BE2C (cell line): ENCODE data around the gene RGS6.

ENCODE experiments used
- DNase-seq: peaks from one replicate; pipeline ENCODE4 v3.0.0-alpha.2; 2020
- H3K27me3 ChIP-seq: fragments of 250-450 bp; sonication (Bioruptor Pico); 2 replicates; pipeline ENCODE4 v1.5.1; 2020; ENCODE audit warnings: mild to moderate bottlenecking
- H3K36me3 ChIP-seq: fragments of 250-450 bp; sonication (Bioruptor Pico); 2 replicates; pipeline ENCODE4 v1.5.1; 2020; ENCODE audit warnings: mild to moderate bottlenecking
- H3K4me1 ChIP-seq: fragments of 250-450 bp; sonication (Bioruptor Pico); 2 replicates; pipeline ENCODE4 v1.5.1; 2020
- H3K4me3 ChIP-seq: 2 replicates; pipeline ENCODE4 v1.5.1; 2011; ENCODE audit warnings: low read depth, low read length
- H3K9me3 ChIP-seq: fragments of 250-450 bp; sonication (Bioruptor Pico); 2 replicates; pipeline ENCODE4 v1.5.1; 2020
- TF ChIP-seq, protein P1 (sequence below): IDR thresholded peaks from 2 replicates; pipeline ENCODE4 v1.5.1; 2012; ENCODE audit warnings: mild to moderate bottlenecking, low read depth, low read length

The RGS6 gene

DNA sequence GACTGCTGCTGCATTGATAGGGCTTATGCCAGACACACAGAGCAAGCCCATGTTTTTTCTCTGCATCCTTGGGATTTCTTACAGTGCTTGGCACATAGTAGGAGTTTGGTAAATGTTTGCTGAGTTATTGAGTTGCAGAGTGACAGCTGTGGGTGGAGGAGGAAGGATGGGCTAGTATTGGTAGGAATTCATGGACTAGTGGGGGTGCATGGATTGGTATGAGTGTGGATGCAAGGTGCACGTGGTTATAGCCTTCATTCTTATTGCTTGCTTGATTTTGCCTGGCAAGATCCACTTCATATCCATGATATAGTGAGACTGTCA, 11.4 kb downstream of the RGS6 start:
- Histone ChIP-seq H3K4me3 (no peak overlapping the region), H3K36me3 (no peaks in the 10 kb centered on the region), H3K4me1 (no peaks in the 10 kb centered on the region), H3K9me3 (no peaks in the 10 kb centered on the region; the same call in 1 of the 2 replicates), H3K27me3 (no peaks in the 10 kb centered on the region; the same call in 1 of the 2 replicates)
- DNase-seq = no peak
- TF ChIP-seq, protein P1, sequence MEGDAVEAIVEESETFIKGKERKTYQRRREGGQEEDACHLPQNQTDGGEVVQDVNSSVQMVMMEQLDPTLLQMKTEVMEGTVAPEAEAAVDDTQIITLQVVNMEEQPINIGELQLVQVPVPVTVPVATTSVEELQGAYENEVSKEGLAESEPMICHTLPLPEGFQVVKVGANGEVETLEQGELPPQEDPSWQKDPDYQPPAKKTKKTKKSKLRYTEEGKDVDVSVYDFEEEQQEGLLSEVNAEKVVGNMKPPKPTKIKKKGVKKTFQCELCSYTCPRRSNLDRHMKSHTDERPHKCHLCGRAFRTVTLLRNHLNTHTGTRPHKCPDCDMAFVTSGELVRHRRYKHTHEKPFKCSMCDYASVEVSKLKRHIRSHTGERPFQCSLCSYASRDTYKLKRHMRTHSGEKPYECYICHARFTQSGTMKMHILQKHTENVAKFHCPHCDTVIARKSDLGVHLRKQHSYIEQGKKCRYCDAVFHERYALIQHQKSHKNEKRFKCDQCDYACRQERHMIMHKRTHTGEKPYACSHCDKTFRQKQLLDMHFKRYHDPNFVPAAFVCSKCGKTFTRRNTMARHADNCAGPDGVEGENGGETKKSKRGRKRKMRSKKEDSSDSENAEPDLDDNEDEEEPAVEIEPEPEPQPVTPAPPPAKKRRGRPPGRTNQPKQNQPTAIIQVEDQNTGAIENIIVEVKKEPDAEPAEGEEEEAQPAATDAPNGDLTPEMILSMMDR = no peak

DNA sequence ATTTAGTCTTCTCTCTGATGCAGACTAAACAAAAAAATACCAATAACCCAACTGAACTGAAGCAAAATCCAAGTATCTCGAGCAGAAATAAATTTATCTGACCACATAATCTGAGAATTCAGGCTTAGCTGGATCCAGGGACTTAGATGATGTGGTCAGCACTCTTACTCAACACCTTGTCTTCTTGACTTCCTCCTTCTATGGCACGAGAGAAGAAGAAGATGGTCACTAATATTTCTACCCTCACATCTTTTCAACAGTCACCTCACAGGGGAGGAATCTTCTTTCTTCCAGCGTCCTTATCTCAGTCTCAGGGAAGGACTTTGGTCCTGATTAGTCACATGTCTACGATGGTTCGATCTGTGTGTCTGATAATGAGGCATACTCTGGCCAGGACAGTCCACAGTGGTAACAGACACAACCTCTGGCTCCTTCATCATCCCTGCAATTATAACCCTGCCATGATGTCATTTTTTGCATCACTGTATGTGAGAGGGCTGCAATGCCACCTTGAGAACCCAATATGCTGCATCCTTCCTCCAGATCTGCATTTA, 15.8 kb downstream of the RGS6 start:
- Histone ChIP-seq H3K27me3 (no peaks in the 10 kb centered on the region; the same call in 1 of the 2 replicates), H3K4me1 (no peaks in the 10 kb centered on the region), H3K4me3 (no peak overlapping the region), H3K9me3 (no peaks in the 10 kb centered on the region), H3K36me3 (no peaks in the 10 kb centered on the region)
- no peak for DNase-seq
- TF ChIP-seq, protein P1 = no peak

DNA sequence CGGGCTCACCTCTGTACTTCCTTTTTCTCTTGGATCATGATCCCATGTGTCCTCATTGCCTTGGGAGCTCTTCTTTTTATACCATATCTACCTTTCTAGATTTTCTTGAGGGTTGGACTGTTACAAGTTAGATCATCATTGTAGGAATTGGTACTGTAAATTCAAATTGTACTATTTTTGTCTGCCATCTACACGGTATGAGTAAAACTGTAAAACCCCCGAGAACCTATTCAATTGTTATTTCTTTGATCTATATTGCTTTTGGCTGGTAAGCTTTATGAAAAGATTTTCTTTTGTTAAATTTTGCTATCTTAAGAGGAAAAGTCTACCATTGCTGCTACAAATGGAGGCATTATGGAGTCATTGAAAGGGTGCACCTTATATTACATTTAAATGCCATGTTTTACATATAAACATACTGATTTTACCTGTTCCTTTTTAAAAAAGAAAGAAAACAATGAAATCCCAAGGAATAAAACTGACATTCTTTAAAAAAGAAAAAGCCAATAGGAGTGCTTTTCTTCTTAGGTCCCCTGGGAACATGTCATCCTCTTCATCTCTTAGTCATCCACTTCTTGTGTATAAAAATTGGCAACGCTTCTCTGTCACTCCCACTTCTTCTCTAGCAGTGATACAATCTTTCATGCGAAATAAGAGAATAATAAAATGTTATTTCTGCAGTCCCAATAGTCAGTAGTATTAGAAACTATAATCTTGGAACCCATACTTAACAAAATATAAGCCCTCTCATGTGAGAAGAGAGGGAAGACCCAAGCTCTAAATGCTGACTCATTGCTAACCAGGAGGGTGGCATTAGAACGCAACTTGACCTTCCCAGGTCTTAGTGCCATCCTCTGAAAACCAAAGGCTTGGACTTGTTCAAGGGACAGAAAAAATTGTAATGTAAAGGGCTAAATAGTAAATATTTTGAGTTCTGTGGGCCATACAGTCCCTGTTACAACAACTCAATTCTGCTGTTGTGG, 20.4 kb downstream of the RGS6 start:
- Histone ChIP-seq H3K36me3 (no peaks in the 10 kb centered on the region), H3K4me1 (no peaks in the 10 kb centered on the region), H3K9me3 (no peaks in the 10 kb centered on the region), H3K4me3 (no peak overlapping the region), H3K27me3 (no peaks in the 10 kb centered on the region)
- TF ChIP-seq, protein P1 = no peak
- no peak for DNase-seq

DNA sequence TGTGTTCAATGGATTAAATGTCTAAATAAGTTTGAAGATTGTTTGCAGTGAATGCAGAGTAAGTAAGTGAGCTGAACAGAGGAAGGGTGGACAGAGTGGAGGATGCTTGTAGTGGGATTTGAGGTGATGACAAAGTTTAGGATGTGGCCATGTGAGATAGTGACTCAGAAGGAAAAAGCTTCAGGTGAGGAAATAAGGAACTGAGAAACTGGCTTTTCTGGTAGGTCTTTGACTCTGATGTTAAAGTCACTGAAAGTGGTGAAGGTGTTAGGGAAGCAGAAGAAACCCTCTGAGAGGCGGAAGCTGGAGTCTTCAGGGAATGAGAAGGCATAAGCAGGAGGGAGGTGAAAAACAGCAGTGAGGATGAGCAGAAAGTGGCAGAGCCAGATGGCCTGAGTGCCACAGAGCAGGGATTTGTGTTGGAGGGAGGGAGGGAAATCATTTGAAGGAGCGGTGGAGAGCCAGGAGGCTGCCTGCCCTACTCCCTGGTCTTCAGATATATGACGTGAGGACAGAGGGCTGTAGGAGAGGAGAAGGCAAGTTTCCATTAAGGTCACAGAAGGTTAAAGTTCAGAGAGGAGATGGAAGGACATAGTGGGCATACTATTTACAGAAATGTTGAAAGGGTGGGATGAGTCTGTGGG, 24.8 kb downstream of the RGS6 start:
- TF ChIP-seq, protein P1 = no peak
- no peaks in the 10 kb centered on the region for H3K36me3 ChIP-seq
- no peak overlapping the region for H3K4me3 ChIP-seq
- no peaks in the 10 kb centered on the region for H3K9me3 ChIP-seq
- DNase-seq = no peak
- no peaks in the 10 kb centered on the region; the same call in 1 of the 2 replicates for H3K27me3 ChIP-seq
- H3K4me1 ChIP-seq = no peaks in the 10 kb centered on the region

DNA sequence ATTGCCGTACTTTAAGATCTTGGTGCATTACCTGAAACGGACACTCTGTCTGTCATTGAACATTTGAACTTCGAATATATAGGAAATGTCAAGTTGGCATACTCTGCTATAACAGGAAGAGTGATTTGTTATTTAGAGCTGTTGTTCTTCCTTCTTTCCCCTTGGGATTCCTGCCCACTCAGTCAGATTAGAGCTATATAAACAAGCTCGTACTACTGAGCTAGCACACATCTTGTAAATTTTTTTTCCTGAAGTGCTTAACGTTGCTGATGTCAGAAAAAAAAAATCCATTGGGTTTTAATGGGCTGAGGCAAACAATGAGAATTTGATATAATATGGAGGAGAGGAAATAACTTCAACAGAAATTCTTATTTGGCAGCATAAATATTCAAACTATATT, 26.8 kb downstream of the RGS6 start:
- no peaks in the 10 kb centered on the region for H3K9me3 ChIP-seq
- no peaks in the 10 kb centered on the region; the same call in 1 of the 2 replicates for H3K27me3 ChIP-seq
- TF ChIP-seq, protein P1 = no peak
- H3K36me3 ChIP-seq = no peaks in the 10 kb centered on the region
- no peaks in the 10 kb centered on the region for H3K4me1 ChIP-seq
- no peak for DNase-seq
- H3K4me3 ChIP-seq = no peak overlapping the region
